ENCODE measurements around the gene CTAGE1.

DNA sequence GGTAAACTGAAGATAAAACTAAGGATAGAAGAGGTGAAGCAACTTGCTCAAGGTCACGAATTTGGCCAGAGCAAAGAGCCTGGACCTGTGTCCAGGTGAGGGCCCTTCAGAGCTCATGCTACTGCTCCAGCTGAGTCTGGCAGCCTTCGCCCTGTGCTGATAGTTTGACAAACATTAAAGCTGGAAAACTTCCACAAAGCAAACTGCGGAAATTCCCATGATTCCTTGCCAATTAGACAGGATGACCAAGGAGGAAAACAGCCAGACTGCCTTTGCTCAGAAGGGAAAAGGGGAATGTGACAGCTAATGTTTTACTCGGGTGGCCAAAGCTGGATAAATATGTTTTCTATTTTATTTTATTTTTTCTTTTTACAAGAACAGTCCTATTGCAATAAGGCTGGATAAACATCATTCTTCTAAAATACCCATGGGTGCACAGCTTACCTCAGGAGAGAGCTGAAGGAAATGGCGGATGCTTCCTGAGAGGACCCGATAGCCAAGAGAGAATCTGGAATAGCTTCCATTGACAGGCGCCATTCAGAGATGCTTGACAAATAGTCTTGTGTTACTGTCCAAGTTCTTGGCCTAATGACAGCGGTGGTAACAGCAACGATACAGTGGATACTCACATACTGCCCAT, 5.3 kb upstream of the CTAGE1 start:
- TF ChIP-seq CTCF (IDR thresholded peaks at IDR 0.05): no peak
- TF ChIP-seq, protein P1, sequence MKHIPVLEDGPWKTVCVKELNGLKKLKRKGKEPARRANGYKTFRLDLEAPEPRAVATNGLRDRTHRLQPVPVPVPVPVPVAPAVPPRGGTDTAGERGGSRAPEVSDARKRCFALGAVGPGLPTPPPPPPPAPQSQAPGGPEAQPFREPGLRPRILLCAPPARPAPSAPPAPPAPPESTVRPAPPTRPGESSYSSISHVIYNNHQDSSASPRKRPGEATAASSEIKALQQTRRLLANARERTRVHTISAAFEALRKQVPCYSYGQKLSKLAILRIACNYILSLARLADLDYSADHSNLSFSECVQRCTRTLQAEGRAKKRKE (CRISPR knock-in tag; IDR thresholded peaks at IDR 0.05; ENCODE audit: low read depth): no peak
- no peak for TF ChIP-seq MAX (IDR thresholded peaks at IDR 0.05)
- TF ChIP-seq, protein P2, sequence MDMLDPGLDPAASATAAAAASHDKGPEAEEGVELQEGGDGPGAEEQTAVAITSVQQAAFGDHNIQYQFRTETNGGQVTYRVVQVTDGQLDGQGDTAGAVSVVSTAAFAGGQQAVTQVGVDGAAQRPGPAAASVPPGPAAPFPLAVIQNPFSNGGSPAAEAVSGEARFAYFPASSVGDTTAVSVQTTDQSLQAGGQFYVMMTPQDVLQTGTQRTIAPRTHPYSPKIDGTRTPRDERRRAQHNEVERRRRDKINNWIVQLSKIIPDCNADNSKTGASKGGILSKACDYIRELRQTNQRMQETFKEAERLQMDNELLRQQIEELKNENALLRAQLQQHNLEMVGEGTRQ (IDR thresholded peaks at IDR 0.05): no peak
- no peak for TF ChIP-seq RFX5 (IDR thresholded peaks at IDR 0.05)
- TF ChIP-seq JUN (IDR thresholded peaks at IDR 0.05): no peak
- no peak for TF ChIP-seq POLR2A (IDR thresholded peaks at IDR 0.05; ENCODE audit: low read length)
